H9 (cell line): Measurements from ENCODE around the gene BBS2. TPM values are rescaled to one million over a fixed set of nuclear protein-coding genes. Genes with fewer than 3 reads are reported as not detected.

Experiments used
- DNase-seq: peaks from one replicate; pipeline ENCODE4 v3.0.0-alpha.2; 2017
- H2AFZ ChIP-seq: one replicate; pipeline ENCODE4 v1.6.1; 2013; ENCODE audit warnings: mild to moderate bottlenecking, low read length, control low read depth, moderate library complexity
- H2AK5ac ChIP-seq: 2 replicates; pipeline ENCODE4 v1.6.1; 2013; ENCODE audit warnings: low read length, control low read depth, mixed read lengths; ENCODE audit not compliant: insufficient read length
- H2BK120ac ChIP-seq: one replicate; pipeline ENCODE4 v1.6.1; 2013; ENCODE audit warnings: low read depth, mild to moderate bottlenecking, low read length, control low read depth, inconsistent platforms; ENCODE audit not compliant: poor library complexity, severe bottlenecking
- H2BK12ac ChIP-seq: 2 replicates; pipeline ENCODE4 v1.6.1; 2013; ENCODE audit warnings: low read length, control low read depth, mixed read lengths, low read depth; ENCODE audit not compliant: insufficient read length
- H2BK15ac ChIP-seq: 2 replicates; pipeline ENCODE4 v1.6.1; 2013; ENCODE audit warnings: low read depth, low read length, control low read depth
- H2BK20ac ChIP-seq: one replicate; pipeline ENCODE4 v1.6.1; 2013; ENCODE audit warnings: low read depth, mild to moderate bottlenecking, low read length, control low read depth, inconsistent platforms; ENCODE audit not compliant: poor library complexity, severe bottlenecking
- H2BK5ac ChIP-seq: 2 replicates; pipeline ENCODE4 v1.6.1; 2013; ENCODE audit warnings: low read length, control low read depth, mixed read lengths; ENCODE audit not compliant: insufficient read length
- H3K14ac ChIP-seq: 2 replicates; pipeline ENCODE4 v1.6.1; 2013; ENCODE audit warnings: low read length, control low read depth; ENCODE audit not compliant: insufficient read depth
- H3K18ac ChIP-seq: 2 replicates; pipeline ENCODE4 v1.6.1; 2013; ENCODE audit warnings: low read depth, mild to moderate bottlenecking, mixed read lengths, low read length, control low read depth; ENCODE audit not compliant: insufficient read length
- H3K23ac ChIP-seq: 2 replicates; pipeline ENCODE4 v1.6.1; 2013; ENCODE audit warnings: low read length, control low read depth, mixed read lengths, low read depth; ENCODE audit not compliant: insufficient read length
- H3K23me2 ChIP-seq: 2 replicates; pipeline ENCODE4 v1.6.1; 2013; ENCODE audit warnings: low read depth, mild to moderate bottlenecking, mixed read lengths, low read length, control low read depth; ENCODE audit not compliant: insufficient read length, poor library complexity, severe bottlenecking
- H3K27ac ChIP-seq: 2 replicates; pipeline ENCODE4 v1.5.1; 2013; ENCODE audit warnings: low read length, control low read depth, mixed read lengths, low read depth; ENCODE audit not compliant: insufficient read length
- H3K27me3 ChIP-seq: 2 replicates; pipeline ENCODE4 v1.6.1; 2013; ENCODE audit warnings: low read length, control low read depth, inconsistent platforms; ENCODE audit not compliant: insufficient read depth
- H3K4ac ChIP-seq: 2 replicates; pipeline ENCODE4 v1.6.1; 2013; ENCODE audit warnings: low read depth, mild to moderate bottlenecking, control low read depth, inconsistent platforms, low read length, moderate library complexity
- H3K4me1 ChIP-seq: 2 replicates; pipeline ENCODE4 v1.6.1; 2013; ENCODE audit warnings: low read length, control low read depth, inconsistent platforms; ENCODE audit not compliant: insufficient read depth
- H3K4me2 ChIP-seq: 2 replicates; pipeline ENCODE4 v1.6.1; 2013; ENCODE audit warnings: low read length, control low read depth, mixed read lengths; ENCODE audit not compliant: insufficient read length, insufficient read depth
- H3K56ac ChIP-seq: 2 replicates; pipeline ENCODE4 v1.6.1; 2013; ENCODE audit warnings: low read depth, mild to moderate bottlenecking, mixed read lengths, low read length, control low read depth; ENCODE audit not compliant: insufficient read length
- H3K79me1 ChIP-seq: 2 replicates; pipeline ENCODE4 v1.6.1; 2013; ENCODE audit warnings: low read depth, mild to moderate bottlenecking, moderate library complexity, low read length, control low read depth, inconsistent platforms; ENCODE audit not compliant: insufficient read depth, poor library complexity, severe bottlenecking
- H3K79me2 ChIP-seq: 2 replicates; pipeline ENCODE4 v1.6.1; 2013; ENCODE audit warnings: low read length, control low read depth, inconsistent platforms; ENCODE audit not compliant: insufficient read depth
- H3K9ac ChIP-seq: 2 replicates; pipeline ENCODE4 v1.6.1; 2013; ENCODE audit warnings: low read length, control low read depth, mixed read lengths; ENCODE audit not compliant: insufficient read length; ENCODE audit errors: extremely low read depth
- H3K9me3 ChIP-seq: one replicate; pipeline ENCODE4 v1.6.1; 2013; ENCODE audit warnings: low read depth, low read length, inconsistent platforms; ENCODE audit not compliant: control insufficient read depth
- H3T11ph ChIP-seq: one replicate; pipeline ENCODE4 v1.6.1; 2013; ENCODE audit warnings: mild to moderate bottlenecking, low read length, control low read depth, inconsistent platforms
- H4K20me1 ChIP-seq: one replicate; pipeline ENCODE4 v1.6.1; 2013; ENCODE audit not compliant: control insufficient read depth, insufficient read length, insufficient read depth
- H4K5ac ChIP-seq: 2 replicates; pipeline ENCODE4 v1.6.1; 2013; ENCODE audit warnings: low read depth, mild to moderate bottlenecking, mixed read lengths, low read length, control low read depth; ENCODE audit not compliant: insufficient read length
- H4K8ac ChIP-seq: replicated peaks from 2 replicates; pipeline ENCODE4 v1.6.1; 2013; ENCODE audit warnings: low read length, control low read depth, mixed read lengths, low read depth; ENCODE audit not compliant: insufficient read length
- H4K91ac ChIP-seq: 2 replicates; pipeline ENCODE4 v1.6.1; 2013; ENCODE audit warnings: low read depth, mild to moderate bottlenecking, moderate library complexity, mixed read lengths, low read length, control low read depth; ENCODE audit not compliant: insufficient read length
- H3K27ac Mint-ChIP-seq, 3 experiments: 2 replicates in 2 of 3; 3 replicates in 1 of 3; pipeline ENCODE4 v1.8.0; 2020 to 2021; ENCODE audit warnings: mixed read lengths in 3 of 3, mild to moderate bottlenecking in 1 of 3, moderate library complexity in 1 of 3
- H3K27me3 Mint-ChIP-seq: 2 replicates; pipeline ENCODE4 v1.8.0; 2021; ENCODE audit warnings: low read depth, mild to moderate bottlenecking, moderate library complexity, mixed read lengths
- H3K36me3 Mint-ChIP-seq, 3 experiments: 2 replicates in 2 of 3; 3 replicates in 1 of 3; pipeline ENCODE4 v1.8.0; 2020 to 2021; ENCODE audit warnings: low read depth in 3 of 3, mixed read lengths in 3 of 3; ENCODE audit not compliant: insufficient read depth in 1 of 3
- H3K4me1 Mint-ChIP-seq, 2 experiments: 2 replicates each; pipeline ENCODE4 v1.8.0; 2020; ENCODE audit warnings: mixed read lengths in 2 of 2
- H3K4me3 Mint-ChIP-seq, 2 experiments: 2 replicates in 1 of 2; 3 replicates in 1 of 2; pipeline ENCODE4 v1.8.0; 2020 to 2021; ENCODE audit warnings: mild to moderate bottlenecking in 2 of 2, mixed read lengths in 2 of 2, moderate library complexity in 1 of 2
- H3K9me3 Mint-ChIP-seq, 2 experiments: 2 replicates in 1 of 2; 3 replicates in 1 of 2; pipeline ENCODE4 v1.8.0; 2020; ENCODE audit warnings: mild to moderate bottlenecking in 2 of 2, mixed read lengths in 2 of 2, moderate library complexity in 1 of 2
- WGBS: extraction: QIAGEN DNeasy Blood & Tissue Kit; methylation state at CpG from one replicate; pipeline ENCODE4 v1.1.7; 2013; ENCODE audit warnings: missing lambda C conversion rate, low lambda C conversion rate, mixed read lengths; ENCODE audit not compliant: insufficient read length; ENCODE audit errors: extremely low coverage; 5-methylcytosine and 5-hydroxymethylcytosine counted together
- total RNA-seq: library from RNA; stranded (reverse); gene quantifications from 2 replicates; pipeline ENCODE4 v1.2.1, GENCODE V29; 2021
- TF ChIP-seq, protein P1 (sequence below): fragments of 200-600 bp; sonication (generic); conservative IDR thresholded peaks from 3 replicates; pipeline ENCODE4 v1.8.0; 2021; ENCODE audit warnings: antibody characterized with exemption, mild to moderate bottlenecking

BBS2 gene
- total RNA-seq, 1 experiment from 2014 or later, result 13.1 TPM

DNA sequence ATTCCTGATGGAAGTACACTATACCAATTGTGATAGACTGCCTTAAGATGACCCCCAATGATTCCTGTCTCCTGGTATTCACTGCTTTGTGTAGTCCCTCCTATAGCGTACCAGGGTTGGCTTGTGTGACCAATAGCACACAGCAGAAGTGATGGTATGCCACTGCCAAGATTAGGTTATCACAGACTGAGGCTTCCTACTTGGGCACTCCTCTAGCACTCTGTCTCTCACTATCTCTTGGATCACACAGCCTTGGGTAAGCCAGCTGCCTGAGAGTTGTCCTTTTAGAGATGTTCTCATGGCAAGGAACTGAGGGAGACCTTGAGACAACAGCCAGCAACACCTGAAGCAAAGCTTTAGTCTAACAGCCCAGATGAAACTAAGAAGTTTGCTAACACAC, 81.8 kb downstream of the BBS2 start:
- no peak overlapping the region for H3K9ac ChIP-seq
- no peak overlapping the region for H3K56ac ChIP-seq
- no peaks in the 10 kb centered on the region for H3K27me3 ChIP-seq
- TF ChIP-seq, protein P1, sequence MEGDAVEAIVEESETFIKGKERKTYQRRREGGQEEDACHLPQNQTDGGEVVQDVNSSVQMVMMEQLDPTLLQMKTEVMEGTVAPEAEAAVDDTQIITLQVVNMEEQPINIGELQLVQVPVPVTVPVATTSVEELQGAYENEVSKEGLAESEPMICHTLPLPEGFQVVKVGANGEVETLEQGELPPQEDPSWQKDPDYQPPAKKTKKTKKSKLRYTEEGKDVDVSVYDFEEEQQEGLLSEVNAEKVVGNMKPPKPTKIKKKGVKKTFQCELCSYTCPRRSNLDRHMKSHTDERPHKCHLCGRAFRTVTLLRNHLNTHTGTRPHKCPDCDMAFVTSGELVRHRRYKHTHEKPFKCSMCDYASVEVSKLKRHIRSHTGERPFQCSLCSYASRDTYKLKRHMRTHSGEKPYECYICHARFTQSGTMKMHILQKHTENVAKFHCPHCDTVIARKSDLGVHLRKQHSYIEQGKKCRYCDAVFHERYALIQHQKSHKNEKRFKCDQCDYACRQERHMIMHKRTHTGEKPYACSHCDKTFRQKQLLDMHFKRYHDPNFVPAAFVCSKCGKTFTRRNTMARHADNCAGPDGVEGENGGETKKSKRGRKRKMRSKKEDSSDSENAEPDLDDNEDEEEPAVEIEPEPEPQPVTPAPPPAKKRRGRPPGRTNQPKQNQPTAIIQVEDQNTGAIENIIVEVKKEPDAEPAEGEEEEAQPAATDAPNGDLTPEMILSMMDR, result no peak
- H3K18ac ChIP-seq, result no peak overlapping the region
- no peak overlapping the region for H4K8ac ChIP-seq
- H3K79me2 ChIP-seq, result no peaks in the 10 kb centered on the region
- H3K27ac Mint-ChIP-seq, result no peak overlapping the region
- DNase-seq, result no peak
- H3K9me3 ChIP-seq, result no peaks in the 10 kb centered on the region
- WGBS, result no CpG with 5 or more reads among the region's 1 CpG
- no peaks in the 10 kb centered on the region for H3K9me3 Mint-ChIP-seq
- no peak overlapping the region for H3K23ac ChIP-seq
- no peaks in the 10 kb centered on the region for H3K79me1 ChIP-seq
- H3K4me2 ChIP-seq, result no peak overlapping the region
- H3K4me3 Mint-ChIP-seq, result no peak overlapping the region
- no peak overlapping the region for H2BK12ac ChIP-seq
- H3T11ph ChIP-seq, result no peak overlapping the region
- H3K27ac ChIP-seq, result no peak overlapping the region
- no peak overlapping the region for H2BK120ac ChIP-seq
- H3K23me2 ChIP-seq, result no peaks in the 10 kb centered on the region
- no peak overlapping the region for H2BK20ac ChIP-seq
- H3K4ac ChIP-seq, result no peak overlapping the region
- H2BK15ac ChIP-seq, result no peak overlapping the region
- H3K36me3 Mint-ChIP-seq, result peaks cover 23 to 74% (median 74%) of the 10 kb centered on the region in 3 experiments
- no peaks in the 10 kb centered on the region for H3K4me1 Mint-ChIP-seq
- H3K4me1 ChIP-seq, result no peaks in the 10 kb centered on the region
- H4K20me1 ChIP-seq, result no peaks in the 10 kb centered on the region
- no peak overlapping the region for H2AK5ac ChIP-seq
- H3K14ac ChIP-seq, result no peak overlapping the region
- H2BK5ac ChIP-seq, result no peak overlapping the region
- H4K5ac ChIP-seq, result no peak overlapping the region
- H4K91ac ChIP-seq, result no peak overlapping the region
- H2AFZ ChIP-seq, result no peak overlapping the region
- H3K27me3 Mint-ChIP-seq, result no peaks in the 10 kb centered on the region
